Activated CD4-positive, alpha-beta T cell treated with anti-CD3 and anti-CD28 coated beads, Interleukin-2, amount 50 U/mL, for 48 hours (primary cell): ENCODE data around the gene TSPY9.
"Not testable (repeated sequence)": the region's sequence is repeated elsewhere in the genome, so short reads cannot be mapped to it uniquely, and the experiment has no call there.

Experiments used
- DNase-seq, 2 experiments: peaks; one replicate each; pipeline ENCODE4 v3.0.0-alpha.2; 2020

The TSPY9 gene, protein sequence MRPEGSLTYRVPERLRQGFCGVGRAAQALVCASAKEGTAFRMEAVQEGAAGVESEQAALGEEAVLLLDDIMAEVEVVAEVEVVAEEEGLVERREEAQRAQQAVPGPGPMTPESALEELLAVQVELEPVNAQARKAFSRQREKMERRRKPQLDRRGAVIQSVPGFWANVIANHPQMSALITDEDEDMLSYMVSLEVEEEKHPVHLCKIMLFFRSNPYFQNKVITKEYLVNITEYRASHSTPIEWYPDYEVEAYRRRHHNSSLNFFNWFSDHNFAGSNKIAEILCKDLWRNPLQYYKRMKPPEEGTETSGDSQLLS

GRCh38 chrY:9486967-9487366 lies at the start of gene TSPY9:
TSS of gene TSPY9 (plus strand) at chrY:9487267. CDS start at chrY:9487313, 46 bp downstream.
- not testable (repeated sequence) for DNase-seq

DNA sequence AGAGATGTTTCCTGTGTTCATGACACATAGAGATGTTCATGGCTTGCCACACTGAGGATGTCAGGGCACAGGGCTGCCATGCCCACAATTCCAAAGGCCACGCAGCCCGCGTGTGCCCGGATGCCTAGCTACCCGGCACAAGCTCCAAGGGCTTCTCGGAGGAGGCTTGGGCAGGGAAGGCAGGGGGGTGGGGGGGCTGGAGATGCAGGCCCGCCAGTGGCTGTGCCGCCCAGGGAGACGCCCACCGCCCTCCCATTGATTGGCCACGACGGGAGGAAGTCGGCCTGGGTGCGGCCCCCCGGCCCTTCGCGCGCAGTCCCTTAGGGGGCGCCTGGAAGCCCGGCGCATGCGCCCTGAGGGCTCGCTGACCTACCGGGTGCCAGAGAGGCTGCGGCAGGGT lies 20.4 kb upstream of the TSPY9 start, which contains the start of gene TSPY1:
TSS of gene TSPY1 (plus strand) at position 301 of the 400 bp plus-strand sequence. CDS start at position 347, 46 bp downstream.
- not testable (repeated sequence) for DNase-seq

DNA sequence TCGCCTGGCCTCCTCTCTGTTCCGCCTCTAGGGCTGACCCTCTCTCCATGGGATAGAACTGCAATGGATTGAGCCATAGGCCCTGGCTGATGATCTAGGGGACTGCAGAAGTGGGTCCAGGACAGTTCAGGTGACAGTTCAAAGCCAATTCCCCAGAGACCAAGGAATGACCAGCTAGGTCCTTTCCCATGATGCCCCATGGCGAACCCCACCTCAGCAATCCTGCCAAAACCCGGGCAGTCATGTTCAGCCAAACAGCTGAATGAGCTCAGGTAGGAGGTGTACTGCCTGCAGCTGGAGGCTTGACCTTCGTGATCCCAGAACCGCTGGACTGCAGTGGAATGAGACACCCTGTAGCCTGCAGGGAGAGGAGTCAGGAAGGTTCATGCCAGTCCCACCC lies 17.3 kb downstream of the TSPY9 start:
- DNase-seq = not testable (repeated sequence)

GRCh38 chrY:9516287-9516686 lies 29.2 kb downstream of the TSPY9 start:
- not testable (repeated sequence) for DNase-seq

GRCh38 chrY:9527580-9527979 lies 40.5 kb downstream of the TSPY9 start, which contains the start of gene TSPY10:
TSS of gene TSPY10 (plus strand) at chrY:9527880. CDS start at chrY:9527926, 46 bp downstream.
- not testable (repeated sequence) for DNase-seq
